Natural killer cell treated with Interleukin-12 subunit alpha and Interleukin-12 subunit beta and Interleukin-15 and Interleukin-18, amount 100 ng/mL, for 72 hours (primary cell): ENCODE data around the gene ZFAND3. TPM values are rescaled to one million over a fixed set of nuclear protein-coding genes. Genes with fewer than 3 reads are reported as not detected.
"Not testable (repeated sequence)": the region's sequence is repeated elsewhere in the genome, so short reads cannot be mapped to it uniquely, and the experiment has no call there.

Experiments
- ATAC-seq, 2 donors: fragments of 150-1000 bp; cut with Tn5 transposase in 1 of 2; sonication (Bioruptor Pico), chemical (Tn5 transposase) in 1 of 2; 2 replicates each; pipeline ENCODE4 v1.10.0; 2021
- DNase-seq: peaks from one replicate; pipeline ENCODE4 v3.0.0; 2022; ENCODE audit warnings: low spot score
- H3K27ac Mint-ChIP-seq, 2 donors: 1 replicate in 1 of 2; 2 replicates in 1 of 2; pipeline ENCODE4 v1.8.0; 2022; ENCODE audit warnings: mixed read lengths in 2 of 2, mild to moderate bottlenecking in 1 of 2, moderate library complexity in 1 of 2
- H3K27me3 Mint-ChIP-seq, 2 donors: 1 replicate in 1 of 2; 2 replicates in 1 of 2; pipeline ENCODE4 v1.8.0; 2022; ENCODE audit warnings: mixed read lengths in 2 of 2
- H3K36me3 Mint-ChIP-seq: one replicate; pipeline ENCODE4 v1.8.0; 2022; ENCODE audit warnings: mixed read lengths
- H3K4me1 Mint-ChIP-seq, 2 donors: 1 replicate in 1 of 2; 2 replicates in 1 of 2; pipeline ENCODE4 v1.8.0; 2022; ENCODE audit warnings: low read depth in 2 of 2, mixed read lengths in 2 of 2, mild to moderate bottlenecking in 1 of 2
- H3K4me3 Mint-ChIP-seq: one replicate; pipeline ENCODE4 v1.8.0; 2022; ENCODE audit warnings: mixed read lengths
- H3K9me3 Mint-ChIP-seq: 2 replicates; pipeline ENCODE4 v1.8.0; 2022; ENCODE audit warnings: mixed read lengths
- total RNA-seq, 2 donors: library from RNA; stranded (reverse); gene quantifications; one replicate each; pipeline ENCODE4 v1.2.3, GENCODE V29; 2022

ZFAND3 gene
- total RNA-seq, 2 donors from 2014 or later = 51.0 to 100 TPM

GRCh38 chr6:37871616-37872372 lies 52.3 kb downstream of the ZFAND3 start:
- H3K36me3 Mint-ChIP-seq = no peaks in the 10 kb centered on the region
- H3K27ac Mint-ChIP-seq = peak overlapping the region in 1 of 2 donors; percentile 31

GRCh38 chr6:37872373-37872745 lies 52.8 kb downstream of the ZFAND3 start:
- Mint-ChIP-seq H3K9me3 (no peaks in the 10 kb centered on the region), H3K36me3 (no peaks in the 10 kb centered on the region), H3K27ac (peak overlapping the region in 1 of 2 donors; percentile 31), H3K4me3 (no peak overlapping the region), H3K27me3 (no peaks in the 10 kb centered on the region), H3K4me1 (peaks cover 60 to 66% of the 10 kb centered on the region in 2 donors)
- ATAC-seq (no peak), DNase-seq (no peak)

More at GRCh38 chr6:37871616-37872372, 52.3 kb downstream of the ZFAND3 start:
- ATAC-seq (no peak), DNase-seq (no peak)
- no peak overlapping the region for H3K4me3 Mint-ChIP-seq
- H3K27me3 Mint-ChIP-seq = no peaks in the 10 kb centered on the region
- H3K9me3 Mint-ChIP-seq = no peaks in the 10 kb centered on the region
- peaks cover 61 to 66% of the 10 kb centered on the region in 2 donors for H3K4me1 Mint-ChIP-seq

- Mint-ChIP-seq H3K27me3 (no peaks in the 10 kb centered on the region), H3K4me1 (peaks cover 71% of the 10 kb centered on the region in 2 donors), H3K36me3 (no peaks in the 10 kb centered on the region), H3K4me3 (no peak overlapping the region), H3K27ac (no peak overlapping the region), H3K9me3 (no peaks in the 10 kb centered on the region)
- no peak for ATAC-seq
- DNase-seq = no peak
These were observed 55.2 kb downstream of the ZFAND3 start for GRCh38 chr6:37874726-37875125.

GRCh38 chr6:37875561-37876309 lies 56.2 kb downstream of the ZFAND3 start:
- DNase-seq = no peak
- ATAC-seq = no peak
- H3K9me3 Mint-ChIP-seq = no peaks in the 10 kb centered on the region
- no peaks in the 10 kb centered on the region for H3K36me3 Mint-ChIP-seq
- no peak overlapping the region for H3K27ac Mint-ChIP-seq
- H3K4me3 Mint-ChIP-seq = no peak overlapping the region
- peaks cover 74 to 75% of the 10 kb centered on the region in 2 donors for H3K4me1 Mint-ChIP-seq
- H3K27me3 Mint-ChIP-seq = no peaks in the 10 kb centered on the region

GRCh38 chr6:37876843-37877242 lies 57.3 kb downstream of the ZFAND3 start:
- DNase-seq = no peak
- H3K4me1 Mint-ChIP-seq = peaks cover 67 to 73% of the 10 kb centered on the region in 2 donors

GRCh38 chr6:37877373-37878149 lies 58.0 kb downstream of the ZFAND3 start:
- H3K36me3 Mint-ChIP-seq = no peaks in the 10 kb centered on the region
- ATAC-seq = no peak
- H3K4me1 Mint-ChIP-seq = peaks cover 60 to 70% of the 10 kb centered on the region in 2 donors
- no peaks in the 10 kb centered on the region for H3K27me3 Mint-ChIP-seq
- no peaks in the 10 kb centered on the region for H3K9me3 Mint-ChIP-seq
- H3K27ac Mint-ChIP-seq = peak overlapping the region in 1 of 2 donors; percentile 7
- no peak overlapping the region for H3K4me3 Mint-ChIP-seq
- no peak for DNase-seq

More at GRCh38 chr6:37876843-37877242, 57.3 kb downstream of the ZFAND3 start:
- Mint-ChIP-seq H3K4me3 (no peak overlapping the region), H3K36me3 (no peaks in the 10 kb centered on the region), H3K27me3 (no peaks in the 10 kb centered on the region), H3K9me3 (no peaks in the 10 kb centered on the region), H3K27ac (peak overlapping the region in 1 of 2 donors; percentile 7)
- ATAC-seq = no peak

GRCh38 chr6:37878150-37878710 lies 58.7 kb downstream of the ZFAND3 start:
- peak overlapping the region in 1 of 2 donors; percentile 7 for H3K27ac Mint-ChIP-seq
- H3K9me3 Mint-ChIP-seq = no peaks in the 10 kb centered on the region
- ATAC-seq (peak; percentile 46 to 50), DNase-seq (no peak)
- peaks cover 56 to 70% of the 10 kb centered on the region in 2 donors for H3K4me1 Mint-ChIP-seq
- H3K4me3 Mint-ChIP-seq = no peak overlapping the region
- no peaks in the 10 kb centered on the region for H3K36me3 Mint-ChIP-seq
- no peaks in the 10 kb centered on the region for H3K27me3 Mint-ChIP-seq

- ATAC-seq, H3K4me3 Mint-ChIP-seq, H3K27me3 Mint-ChIP-seq, DNase-seq, H3K36me3 Mint-ChIP-seq, H3K9me3 Mint-ChIP-seq: not testable (repeated sequence)
- Mint-ChIP-seq H3K4me1 (peaks cover 53 to 66% of the 10 kb centered on the region in 2 donors), H3K27ac (peak overlapping the region in 1 of 2 donors; percentile 6)
These were observed 61.1 kb downstream of the ZFAND3 start for GRCh38 chr6:37880602-37881001.

- no peaks in the 10 kb centered on the region for H3K27me3 Mint-ChIP-seq
- no peaks in the 10 kb centered on the region for H3K9me3 Mint-ChIP-seq
- H3K36me3 Mint-ChIP-seq = no peaks in the 10 kb centered on the region
- H3K4me3 Mint-ChIP-seq = no peak overlapping the region
- H3K4me1 Mint-ChIP-seq = peaks cover 40 to 57% of the 10 kb centered on the region in 2 donors
- no peak for DNase-seq
- no peak overlapping the region for H3K27ac Mint-ChIP-seq
- ATAC-seq = no peak
These were observed 62.8 kb downstream of the ZFAND3 start for GRCh38 chr6:37882292-37882691.

- ATAC-seq (no peak), DNase-seq (no peak)
- no peak overlapping the region for H3K4me3 Mint-ChIP-seq
- no peaks in the 10 kb centered on the region for H3K36me3 Mint-ChIP-seq
- no peaks in the 10 kb centered on the region for H3K9me3 Mint-ChIP-seq
- no peak overlapping the region for H3K27ac Mint-ChIP-seq
- no peaks in the 10 kb centered on the region for H3K27me3 Mint-ChIP-seq
- peaks cover 34 to 52% of the 10 kb centered on the region in 2 donors for H3K4me1 Mint-ChIP-seq
These were observed 63.3 kb downstream of the ZFAND3 start for GRCh38 chr6:37882724-37883413.

- Mint-ChIP-seq H3K27me3 (no peaks in the 10 kb centered on the region), H3K4me3 (no peak overlapping the region), H3K9me3 (no peaks in the 10 kb centered on the region), H3K27ac (no peak overlapping the region), H3K36me3 (no peaks in the 10 kb centered on the region), H3K4me1 (peaks cover 22 to 43% of the 10 kb centered on the region in 2 donors)
- DNase-seq (no peak), ATAC-seq (no peak)
These were observed 65.0 kb downstream of the ZFAND3 start for GRCh38 chr6:37884548-37884947.

GRCh38 chr6:37889051-37889450 lies 69.5 kb downstream of the ZFAND3 start:
- H3K9me3 Mint-ChIP-seq = no peaks in the 10 kb centered on the region
- no peak overlapping the region for H3K4me3 Mint-ChIP-seq
- no peaks in the 10 kb centered on the region for H3K27me3 Mint-ChIP-seq
- H3K27ac Mint-ChIP-seq = no peak overlapping the region
- ATAC-seq (no peak), DNase-seq (no peak)
- peaks cover 27 to 41% of the 10 kb centered on the region in 2 donors for H3K4me1 Mint-ChIP-seq
- no peaks in the 10 kb centered on the region for H3K36me3 Mint-ChIP-seq

- no peaks in the 10 kb centered on the region for H3K9me3 Mint-ChIP-seq
- no peak for ATAC-seq
- H3K27me3 Mint-ChIP-seq = no peaks in the 10 kb centered on the region
- peaks cover under 1% of the 10 kb centered on the region for H3K36me3 Mint-ChIP-seq
- DNase-seq = no peak
- H3K4me1 Mint-ChIP-seq = peaks cover 27 to 44% of the 10 kb centered on the region in 2 donors
- no peak overlapping the region for H3K4me3 Mint-ChIP-seq
- no peak overlapping the region for H3K27ac Mint-ChIP-seq
These were observed 70.0 kb downstream of the ZFAND3 start for GRCh38 chr6:37889486-37889885.
